Tibial nerve (tissue), 4 donors: Measurements from ENCODE around the gene HES2.

Experiments used
- CTCF ChIP-seq, 5 experiments: fragments of 200-600 bp in 3 of 5; fragments of 450-650 bp in 2 of 5; sonication (generic) in 3 of 5; IDR thresholded peaks; one replicate each; pipeline ENCODE4 v1.5.1; 2016 to 2019; ENCODE audit warnings: antibody characterized with exemption in 5 of 5, mild to moderate bottlenecking in 3 of 5, moderate library complexity in 2 of 5
- EP300 ChIP-seq, 2 donors: sonication (generic); formaldehyde crosslinking; IDR thresholded peaks; one replicate each; pipeline ENCODE4 v1.6.1; 2017; ENCODE audit warnings: antibody characterized with exemption in 2 of 2, mild to moderate bottlenecking in 1 of 2

GRCh38 chr1:6408023-6408422, 11.7 kb downstream of the HES2 start:
- no peak for TF ChIP-seq CTCF (IDR thresholded peaks at IDR 0.05)
- no peak for TF ChIP-seq EP300 (IDR thresholded peaks at IDR 0.05)
